ENCODE results near the gene TBCCD1.

GRCh38 chr3:186519021-186519658 is 48.0 kb downstream of the TBCCD1 start:
- TF ChIP-seq CTCF (IDR thresholded peaks at IDR 0.05 in 8 of 11, conservative IDR thresholded peaks at IDR 0.05 in 3 of 11) (no peak), POLR2A (IDR thresholded peaks at IDR 0.05) (no peak)
